K562 (cell line): ENCODE data around the gene AMN1. TPM values are rescaled to one million over a fixed set of nuclear protein-coding genes. Genes with fewer than 3 reads are reported as not detected.

Experiments used
- ARHGAP35 ChIP-seq: fragments of 450-650 bp; IDR thresholded peaks from 2 replicates; pipeline ENCODE4 v1.6.1; 2018; ENCODE audit not compliant: partially characterized antibody
- BHLHE40 ChIP-seq: IDR thresholded peaks from 2 replicates; pipeline ENCODE4 v1.6.1; 2011; ENCODE audit warnings: low read length, improper control_type of control experiment
- BMI1 ChIP-seq: fragments of 150-350 bp; IDR thresholded peaks from 2 replicates; pipeline ENCODE4 v1.6.1; 2014; ENCODE audit warnings: low read length
- ESRRB ChIP-seq: fragments of 250-450 bp; sonication (Bioruptor Pico); IDR thresholded peaks from 2 replicates; pipeline ENCODE4 v1.5.0; 2020; ENCODE audit warnings: mild to moderate bottlenecking, moderate library complexity, borderline replicate concordance
- GATA2 ChIP-seq: sonication (generic); formaldehyde crosslinking; IDR thresholded peaks from 2 replicates; pipeline ENCODE4 v1.4.0; 2020; ENCODE audit warnings: mild to moderate bottlenecking, missing genetic modification reagents
- JUND ChIP-seq, 2 experiments: IDR thresholded peaks; 2 replicates in 1 of 2; 3 replicates in 1 of 2; pipeline ENCODE4 v1.6.1; 2011; ENCODE audit warnings: borderline replicate concordance in 2 of 2, low read depth in 2 of 2, low read length in 2 of 2, improper control_type of control experiment in 1 of 2, missing biosample characterization in 1 of 2, missing genetic modification characterization in 1 of 2, missing genetic modification reagents in 1 of 2
- KHSRP ChIP-seq: fragments of 450-650 bp; IDR thresholded peaks from 2 replicates; pipeline ENCODE4 v1.6.1; 2017
- MEIS2 ChIP-seq: fragments of 450-650 bp; IDR thresholded peaks from 2 replicates; pipeline ENCODE4 v1.6.1; 2014; ENCODE audit warnings: mild to moderate bottlenecking; ENCODE audit not compliant: partially characterized antibody
- MNT ChIP-seq, 2 experiments: fragments of 450-650 bp; conservative IDR thresholded peaks; 2 replicates each; pipeline ENCODE4 v1.6.1; 2017; ENCODE audit warnings: mild to moderate bottlenecking in 2 of 2, moderate library complexity in 2 of 2
- MTA2 ChIP-seq: fragments of 450-650 bp; IDR thresholded peaks from 2 replicates; pipeline ENCODE4 v1.6.1; 2016; ENCODE audit warnings: low read depth
- SMAD4 ChIP-seq: fragments of 250-450 bp; sonication (Bioruptor Pico); conservative IDR thresholded peaks from 2 replicates; pipeline ENCODE4 v1.8.0; 2021; ENCODE audit warnings: inconsistent platforms, mild to moderate bottlenecking, moderate library complexity
- SNIP1 ChIP-seq: fragments of 450-650 bp; IDR thresholded peaks from 2 replicates; pipeline ENCODE4 v1.7.1; 2017; ENCODE audit warnings: low read depth, mild to moderate bottlenecking
- TEAD1 ChIP-seq, 2 experiments: fragments of 450-650 bp in 1 of 2; sonication (generic) in 1 of 2; formaldehyde crosslinking; IDR thresholded peaks; 2 replicates each; pipeline versions ENCODE4 v1.4.0 to v1.8.0; 2020 to 2022; ENCODE audit warnings: mild to moderate bottlenecking in 2 of 2, missing genetic modification reagents in 1 of 2
- THAP7 ChIP-seq: fragments of 250-450 bp; sonication (Bioruptor Pico); IDR thresholded peaks from 2 replicates; pipeline ENCODE4 v1.5.0; 2021
- U2AF2 ChIP-seq: fragments of 200-400 bp; formaldehyde crosslinking; optimal IDR thresholded peaks from 2 replicates; pipeline ENCODE3; 2017; ENCODE audit warnings: low read depth, mild to moderate bottlenecking, low read length
- ZBTB34 ChIP-seq: fragments of 250-450 bp; sonication (Bioruptor Pico); IDR thresholded peaks from 2 replicates; pipeline ENCODE4 v1.8.0; 2021; ENCODE audit warnings: mild to moderate bottlenecking, moderate library complexity
- ZHX1 ChIP-seq: fragments of 150-350 bp; conservative IDR thresholded peaks from 2 replicates; pipeline ENCODE4 v1.6.1; 2014; ENCODE audit warnings: low read length
- ZNF324 ChIP-seq: fragments of 250-450 bp; sonication (Bioruptor Pico); IDR thresholded peaks from 2 replicates; pipeline ENCODE4 v1.4.0; 2020; ENCODE audit warnings: mild to moderate bottlenecking
- ZNF512 ChIP-seq: IDR thresholded peaks from 2 replicates; pipeline ENCODE4 v1.6.1; 2016; ENCODE audit warnings: missing genetic modification characterization, missing compliant biosample characterization
- ZNF75A ChIP-seq: fragments of 450-650 bp; formaldehyde crosslinking; IDR thresholded peaks from 2 replicates; pipeline ENCODE4 v1.4.0; 2020; ENCODE audit warnings: mild to moderate bottlenecking
- ZSCAN29 ChIP-seq: fragments of 450-650 bp; IDR thresholded peaks from 2 replicates; pipeline ENCODE4 v1.6.1; 2017
- polyA plus RNA-seq, 8 experiments: library from polyadenylated mRNA; depleted of rRNA in 4 of 8; stranded (reverse) in 5 of 8; unstranded in 3 of 8; fragments of >200 nt; fragmentation: Nextera tagmentation in 2 of 8; fragmentation: Illumina TruSeq in 1 of 8; extraction: Ambion mirVana in 2 of 8; extraction: Trizol in 1 of 8; gene quantifications; 2 replicates each; pipeline versions ENCODE4 v1.2.1 to v1.2.3, GENCODE V29; 2011 to 2014; ENCODE audit warnings: inconsistent platforms in 1 of 8, missing spikeins in 1 of 8
- total RNA-seq, 7 experiments: library from RNA; depleted of rRNA in 6 of 7; stranded (reverse); fragments of >200 nt in 6 of 7; fragmentation: Illumina TruSeq in 2 of 7; extraction: Trizol in 2 of 7; gene quantifications; 2 replicates each; pipeline versions ENCODE4 v1.2.1 to v1.2.3, GENCODE V29; 2011 to 2021; ENCODE audit warnings: low replicate concordance in 1 of 7

Gene AMN1
- total and polyA plus RNA-seq, 9 of the 15 experiments (the other 6 are each of a cell fraction or from before 2014, with no cell fraction given): 5.2 to 27.6 (median 13.0) TPM

- TF ChIP-seq BMI1 (no peak), U2AF2 (no peak), SNIP1 (no peak), ESRRB (CRISPR knock-in tag) (no peak), MEIS2 (peak; percentile 55), ZHX1 (no peak), ZSCAN29 (no peak), SMAD4 (CRISPR knock-in tag) (peak; percentile 48; the same call in 1 of the 2 replicates), THAP7 (CRISPR knock-in tag) (no peak), MNT (conservative IDR thresholded peaks at IDR 0.05) (peak in 1 of 2 experiments; percentile 42; a peak in 2 of 4 replicates), KHSRP (no peak), MTA2 (0 out of 2 replicates have a peak, but pooled peaks have one; percentile 41), ZBTB34 (CRISPR knock-in tag) (no peak), ZNF512 (tag) (no peak), GATA2 (CRISPR knock-in tag) (peak; percentile 27; the same call in 1 of the 2 replicates), ZNF324 (CRISPR knock-in tag) (no peak), TEAD1 (CRISPR knock-in tag; IDR thresholded peaks at IDR 0.05) (0 out of 4 replicates have a peak, but pooled peaks of 1 of the 2 experiments have one; percentile 12), ARHGAP35 (no peak), BHLHE40 (peak; percentile 79), JUND (IDR thresholded peaks at IDR 0.05; ENCODE audit: borderline replicate concordance, low read depth, low read length) (no peak), JUND (tag; IDR thresholded peaks at IDR 0.05; ENCODE audit: borderline replicate concordance, low read depth, low read length) (peak; percentile 61; the same call in 1 of the 3 replicates), ZNF75A (no peak)
Observed at GRCh38 chr12:31650918-31651317, 77.9 kb downstream of the AMN1 start (continued).
